Transverse colon (tissue), 4 donors: ENCODE data around the gene CELF4.

Experiments
- EP300 ChIP-seq: sonication (generic); formaldehyde crosslinking; IDR thresholded peaks from one replicate; pipeline ENCODE4 v1.6.1; 2017; ENCODE audit warnings: antibody characterized with exemption, low read depth
- POLR2A ChIP-seq: fragments of 450-650 bp; IDR thresholded peaks from one replicate; pipeline ENCODE4 v1.6.1; 2016; ENCODE audit warnings: antibody characterized with exemption, mild to moderate bottlenecking, moderate library complexity
- POLR2AphosphoS5 ChIP-seq, 3 donors: sonication (generic); formaldehyde crosslinking; IDR thresholded peaks; one replicate each; pipeline ENCODE4 v1.6.1; 2016; ENCODE audit warnings: antibody characterized with exemption in 3 of 3
- TF ChIP-seq, protein P1 (sequence below), 5 experiments: fragments of 200-600 bp in 3 of 5; fragments of 450-650 bp in 2 of 5; sonication (generic) in 3 of 5; IDR thresholded peaks; 1 replicate in 2 of 5; 2 replicates in 3 of 5; pipeline ENCODE4 v1.5.1; 2016 to 2017; ENCODE audit warnings: antibody characterized with exemption in 5 of 5, inconsistent platforms in 3 of 5, mild to moderate bottlenecking in 2 of 5, moderate library complexity in 1 of 5

DNA sequence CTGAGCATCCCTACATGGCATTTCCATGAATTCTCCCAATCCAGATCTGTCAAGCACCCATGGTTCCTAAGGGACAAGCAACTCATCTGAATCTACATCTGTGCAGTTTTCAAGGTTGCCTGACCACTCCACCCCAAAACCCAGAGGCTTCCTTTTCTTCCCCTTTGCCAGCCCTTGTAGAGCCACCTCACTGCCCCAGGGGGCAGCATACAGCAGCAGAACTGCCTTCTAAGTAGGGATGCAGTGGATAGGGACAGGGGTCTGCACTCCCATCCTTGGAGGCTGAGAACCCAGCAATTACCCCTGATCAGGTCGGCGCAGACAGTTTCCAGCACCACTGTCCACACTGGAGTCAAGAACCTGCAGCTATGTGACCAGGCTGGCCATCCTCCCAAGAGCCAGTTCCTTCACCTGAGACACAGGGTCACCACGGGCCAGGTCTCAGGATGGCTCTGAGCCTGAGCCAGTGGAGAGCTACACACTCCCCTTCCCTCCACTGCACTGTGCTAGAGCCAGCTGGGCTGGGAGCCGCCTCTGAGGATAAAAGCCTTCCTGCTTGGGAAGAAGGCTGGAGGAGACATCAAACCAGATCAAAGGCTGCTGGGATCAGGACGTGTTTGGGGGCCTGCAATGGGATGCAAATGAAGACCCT is 283.1 kb downstream of the CELF4 start:
- TF ChIP-seq, protein P1, sequence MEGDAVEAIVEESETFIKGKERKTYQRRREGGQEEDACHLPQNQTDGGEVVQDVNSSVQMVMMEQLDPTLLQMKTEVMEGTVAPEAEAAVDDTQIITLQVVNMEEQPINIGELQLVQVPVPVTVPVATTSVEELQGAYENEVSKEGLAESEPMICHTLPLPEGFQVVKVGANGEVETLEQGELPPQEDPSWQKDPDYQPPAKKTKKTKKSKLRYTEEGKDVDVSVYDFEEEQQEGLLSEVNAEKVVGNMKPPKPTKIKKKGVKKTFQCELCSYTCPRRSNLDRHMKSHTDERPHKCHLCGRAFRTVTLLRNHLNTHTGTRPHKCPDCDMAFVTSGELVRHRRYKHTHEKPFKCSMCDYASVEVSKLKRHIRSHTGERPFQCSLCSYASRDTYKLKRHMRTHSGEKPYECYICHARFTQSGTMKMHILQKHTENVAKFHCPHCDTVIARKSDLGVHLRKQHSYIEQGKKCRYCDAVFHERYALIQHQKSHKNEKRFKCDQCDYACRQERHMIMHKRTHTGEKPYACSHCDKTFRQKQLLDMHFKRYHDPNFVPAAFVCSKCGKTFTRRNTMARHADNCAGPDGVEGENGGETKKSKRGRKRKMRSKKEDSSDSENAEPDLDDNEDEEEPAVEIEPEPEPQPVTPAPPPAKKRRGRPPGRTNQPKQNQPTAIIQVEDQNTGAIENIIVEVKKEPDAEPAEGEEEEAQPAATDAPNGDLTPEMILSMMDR (IDR thresholded peaks at IDR 0.05): peak in 1 of 5 experiments; percentile 4
- TF ChIP-seq POLR2AphosphoS5 (IDR thresholded peaks at IDR 0.05) (no peak), POLR2A (no peak), EP300 (no peak)
